Activated naive CD4-positive, alpha-beta T cell treated with anti-CD3 and anti-CD28 coated beads for 36 hours (primary cell): ENCODE measurements around the gene SCN11A. TPM values are rescaled to one million over a fixed set of nuclear protein-coding genes. Genes with fewer than 3 reads are reported as not detected.

Experiments
- CTCF ChIA-PET: fragments of 350-600 bp; sonication (Branson Sonifier 250); formaldehyde crosslinking; loops from one replicate; lab custom pipeline; 2021; ENCODE audit warnings: antibody characterized with exemption; lab: Charles Lee
- DNase-seq: peaks from one replicate; pipeline ENCODE4 v3.0.0-alpha.2; 2020
- H3K27ac Mint-ChIP-seq: one replicate; pipeline ENCODE4 v1.8.0; 2021; ENCODE audit warnings: mild to moderate bottlenecking, mixed read lengths
- H3K27me3 Mint-ChIP-seq: one replicate; pipeline ENCODE4 v1.8.0; 2021; ENCODE audit warnings: low read depth, mixed read lengths
- H3K36me3 Mint-ChIP-seq: one replicate; pipeline ENCODE4 v1.8.0; 2021; ENCODE audit warnings: low read depth, mixed read lengths
- H3K4me1 Mint-ChIP-seq: one replicate; pipeline ENCODE4 v1.8.0; 2021; ENCODE audit warnings: low read depth, mixed read lengths
- H3K4me3 Mint-ChIP-seq: one replicate; pipeline ENCODE4 v1.8.0; 2021; ENCODE audit warnings: mild to moderate bottlenecking, moderate library complexity, mixed read lengths
- H3K9me3 Mint-ChIP-seq: one replicate; pipeline ENCODE4 v1.8.0; 2021; ENCODE audit warnings: mixed read lengths
- intact Hi-C: fragments of 100-400 bp; cut with micrococcal nuclease; formaldehyde crosslinking; loops from one replicate; pipeline ENCODE4 v1.15.1; 2023
- total RNA-seq, 2 experiments: library from RNA; stranded (reverse); gene quantifications; one replicate each; pipeline ENCODE4 v1.2.3, GENCODE V29; 2021

SCN11A gene
- total RNA-seq: under 1 TPM; 0.05 TPM

GRCh38 chr3:39051649-39052561 lies at the start of gene SCN11A, which contains the start of gene WDR48:
TSS of gene SCN11A (minus strand) at chr3:39051944. CDS start at chr3:38950362, 101,582 bp downstream.
TSS of gene WDR48 (plus strand) at chr3:39052016. CDS start at chr3:39052026, 10 bp downstream.
- Mint-ChIP-seq H3K36me3 (no peaks in the 10 kb centered on the region), H3K4me3 (peak within 1 kb of the TSS; percentile 96), H3K27me3 (no peaks in the 10 kb centered on the region), H3K27ac (peak within 1 kb of the TSS; percentile 98), H3K4me1 (peaks cover 50% of the 10 kb centered on the region), H3K9me3 (no peaks in the 10 kb centered on the region)
- intact Hi-C loops: loop anchor here (1.0 to 2.0 kb wide), 6 partner anchors 55 to 915 kb away; partner anchors contain the start of genes ACAA1, GORASP1, OXSR1 and RPSA
- CTCF ChIA-PET: no interaction called here
- peak; percentile 97 for DNase-seq

DNA sequence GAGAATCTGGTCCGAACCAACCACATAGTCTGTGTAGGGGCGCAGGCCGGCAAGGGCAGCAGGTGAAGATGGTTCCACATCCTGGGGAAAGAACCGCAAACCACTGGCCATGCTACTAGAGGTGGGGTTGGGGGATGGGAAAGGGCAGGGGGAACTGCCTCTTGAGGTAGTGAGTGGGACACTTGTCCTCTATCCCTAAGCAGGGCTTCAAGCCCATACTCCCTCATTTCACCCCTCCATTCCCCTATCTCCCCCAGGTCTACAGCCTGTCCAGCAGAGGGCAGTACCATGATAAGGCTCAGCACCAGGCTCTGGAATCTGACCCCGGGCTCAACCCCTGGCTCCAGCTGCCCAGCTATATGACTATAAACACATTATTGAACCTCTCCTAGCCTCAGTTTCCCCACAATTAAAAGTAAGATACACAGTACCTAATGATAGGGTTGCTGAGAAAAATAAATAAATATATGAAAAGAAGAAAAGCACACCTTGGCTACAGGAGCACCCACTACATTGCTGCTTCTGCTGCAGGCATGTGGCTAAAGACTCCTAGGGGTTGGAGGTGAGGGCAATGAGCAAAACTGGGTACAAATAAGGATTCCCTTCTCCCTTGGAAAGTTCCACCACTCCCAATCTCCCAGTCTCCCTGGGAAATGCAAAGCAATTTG lies 49.4 kb upstream of the SCN11A start:
- intact Hi-C loops: loop anchor here (1.0 to 2.0 kb wide), 3 partner anchors 28 to 187 kb away; no protein-coding TSS in a partner anchor
- H3K4me3 Mint-ChIP-seq: no peak overlapping the region
- DNase-seq: peak; percentile 63
- H3K27me3 Mint-ChIP-seq: no peaks in the 10 kb centered on the region
- H3K36me3 Mint-ChIP-seq: peaks cover 2% of the 10 kb centered on the region
- H3K4me1 Mint-ChIP-seq: peaks cover 28% of the 10 kb centered on the region
- CTCF ChIA-PET: interaction anchor here (0.6 to 9.6 kb wide), 3 partner anchors 95 to 189 kb away, joined by 3 to 111 read pairs (median 3); no protein-coding TSS in a partner anchor
- H3K9me3 Mint-ChIP-seq: no peaks in the 10 kb centered on the region
- H3K27ac Mint-ChIP-seq: no peak overlapping the region

DNA sequence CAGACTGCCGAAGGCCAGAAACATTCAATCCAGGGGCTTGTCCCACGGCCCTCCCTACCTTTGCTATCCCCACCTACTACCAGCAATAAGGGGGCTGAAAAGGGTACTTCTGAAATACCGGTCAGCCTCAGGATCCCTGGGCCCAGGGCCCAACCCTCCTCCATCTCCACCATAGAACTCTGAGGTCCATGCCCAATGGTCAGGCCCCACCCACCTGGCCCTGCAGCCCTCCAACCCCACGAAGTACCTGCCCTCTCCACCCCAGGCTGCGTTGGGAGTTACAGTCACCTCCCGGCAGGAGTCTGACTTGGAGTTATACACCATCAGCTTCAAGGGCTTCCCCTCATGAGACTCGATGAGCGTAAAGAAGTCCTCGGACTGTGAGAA lies 48.7 kb upstream of the SCN11A start:
- H3K9me3 Mint-ChIP-seq: no peaks in the 10 kb centered on the region
- peaks cover 2% of the 10 kb centered on the region for H3K36me3 Mint-ChIP-seq
- CTCF ChIA-PET: interaction anchor here (1.0 to 9.6 kb wide), 2 partner anchors 111 to 190 kb away, joined by 3 to 111 read pairs; no protein-coding TSS in a partner anchor
- H3K4me3 Mint-ChIP-seq: no peak overlapping the region
- peaks cover 21% of the 10 kb centered on the region for H3K4me1 Mint-ChIP-seq
- intact Hi-C loops: loop anchor here (2.0 kb wide), 1 partner anchor 28 kb away; no protein-coding TSS in a partner anchor
- no peak for DNase-seq
- H3K27me3 Mint-ChIP-seq: no peaks in the 10 kb centered on the region
- no peak overlapping the region for H3K27ac Mint-ChIP-seq

- no peak for DNase-seq
- Mint-ChIP-seq H3K4me3 (no peak overlapping the region), H3K27ac (no peak overlapping the region), H3K36me3 (peaks cover 4% of the 10 kb centered on the region), H3K27me3 (no peaks in the 10 kb centered on the region), H3K9me3 (no peaks in the 10 kb centered on the region), H3K4me1 (peaks cover 15% of the 10 kb centered on the region)
- CTCF ChIA-PET: no interaction called here
- intact Hi-C loops: loop anchor here (2.0 kb wide), 1 partner anchor 29 kb away; no protein-coding TSS in a partner anchor
These were observed 48.2 kb upstream of the SCN11A start for GRCh38 chr3:39099738-39100499.

DNA sequence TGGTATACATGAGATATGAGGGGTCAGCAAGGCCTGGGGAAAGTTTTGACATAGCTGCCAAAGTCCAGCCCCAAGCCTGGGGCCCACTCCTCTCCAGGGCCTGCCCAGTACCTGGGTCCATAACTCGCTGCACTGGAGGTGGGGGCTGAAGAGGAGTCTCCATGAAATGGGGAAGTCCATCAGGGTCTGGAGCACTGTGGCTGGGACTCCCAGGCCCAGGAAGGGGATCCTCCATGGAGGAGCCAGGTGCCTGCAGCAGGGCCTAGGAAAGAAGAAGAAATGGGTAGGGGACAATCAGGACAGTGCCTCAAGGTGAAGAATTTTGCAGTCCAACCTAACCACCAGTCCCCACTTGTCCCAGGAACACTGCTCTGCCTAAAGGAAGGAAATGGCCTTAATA lies 47.5 kb upstream of the SCN11A start:
- CTCF ChIA-PET: no interaction called here
- no peaks in the 10 kb centered on the region for H3K9me3 Mint-ChIP-seq

DNA sequence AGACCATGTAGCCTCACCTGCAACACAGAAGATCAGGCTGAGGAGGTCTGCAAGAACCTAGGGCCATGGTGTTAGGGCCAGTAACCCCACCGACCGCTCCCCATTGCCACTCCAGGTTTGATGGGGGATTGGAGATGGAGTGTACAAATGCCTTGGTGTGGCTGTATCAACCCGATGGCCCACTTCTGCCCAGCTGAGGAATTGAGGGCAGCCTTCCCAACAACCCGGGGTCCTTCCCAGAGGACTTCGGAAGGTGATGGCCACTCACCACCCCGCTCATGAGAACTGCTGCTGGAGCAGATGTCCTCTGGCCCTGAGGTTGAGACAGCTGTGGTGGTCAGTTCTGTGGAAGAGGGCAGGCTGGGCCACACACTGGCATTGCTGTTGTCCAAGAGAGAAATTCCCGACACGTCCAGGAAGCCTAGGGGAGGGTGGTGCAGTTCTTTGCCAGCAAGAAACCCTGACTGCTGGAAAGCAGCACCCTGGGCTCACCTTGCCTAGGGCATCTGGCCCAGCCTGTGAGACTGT lies 46.8 kb upstream of the SCN11A start:
- DNase-seq: no peak
- Mint-ChIP-seq H3K36me3 (peaks cover 10% of the 10 kb centered on the region), H3K4me1 (peaks cover 11% of the 10 kb centered on the region), H3K9me3 (no peaks in the 10 kb centered on the region), H3K27ac (no peak overlapping the region), H3K27me3 (no peaks in the 10 kb centered on the region), H3K4me3 (no peak overlapping the region)
- intact Hi-C loops: no loop called here
- CTCF ChIA-PET: interaction anchor here (1.7 kb wide), 1 partner anchor 92 kb away, joined by 4 read pairs; no protein-coding TSS in a partner anchor

More for the DNA sequence above, 47.5 kb upstream of the SCN11A start:
- no peak overlapping the region for H3K4me3 Mint-ChIP-seq
- DNase-seq: no peak
- intact Hi-C loops: no loop called here
- peaks cover 14% of the 10 kb centered on the region for H3K4me1 Mint-ChIP-seq
- H3K36me3 Mint-ChIP-seq: peaks cover 6% of the 10 kb centered on the region
- H3K27ac Mint-ChIP-seq: no peak overlapping the region
- no peaks in the 10 kb centered on the region for H3K27me3 Mint-ChIP-seq

- H3K36me3 Mint-ChIP-seq: peaks cover 10% of the 10 kb centered on the region
- no peak overlapping the region for H3K4me3 Mint-ChIP-seq
- H3K4me1 Mint-ChIP-seq: peaks cover 7% of the 10 kb centered on the region
- no peaks in the 10 kb centered on the region for H3K27me3 Mint-ChIP-seq
- CTCF ChIA-PET: interaction anchor here (1.2 to 1.7 kb wide), 2 partner anchors 92 to 191 kb away, joined by 4 to 5 read pairs; no protein-coding TSS in a partner anchor
- H3K9me3 Mint-ChIP-seq: no peaks in the 10 kb centered on the region
- no peak for DNase-seq
- no peak overlapping the region for H3K27ac Mint-ChIP-seq
- intact Hi-C loops: no loop called here
These were observed 46.1 kb upstream of the SCN11A start for GRCh38 chr3:39097716-39098472.

- H3K27me3 Mint-ChIP-seq: no peaks in the 10 kb centered on the region
- H3K27ac Mint-ChIP-seq: no peak overlapping the region
- H3K4me1 Mint-ChIP-seq: peaks cover 3% of the 10 kb centered on the region
- intact Hi-C loops: no loop called here
- CTCF ChIA-PET: interaction anchor here (0.6 to 1.7 kb wide), 3 partner anchors 10 to 192 kb away, joined by 3 to 5 read pairs (median 4); no protein-coding TSS in a partner anchor
- no peak for DNase-seq
- H3K4me3 Mint-ChIP-seq: no peak overlapping the region
- peaks cover 14% of the 10 kb centered on the region for H3K36me3 Mint-ChIP-seq
- H3K9me3 Mint-ChIP-seq: no peaks in the 10 kb centered on the region
These were observed 45.0 kb upstream of the SCN11A start for GRCh38 chr3:39096775-39097174.

DNA sequence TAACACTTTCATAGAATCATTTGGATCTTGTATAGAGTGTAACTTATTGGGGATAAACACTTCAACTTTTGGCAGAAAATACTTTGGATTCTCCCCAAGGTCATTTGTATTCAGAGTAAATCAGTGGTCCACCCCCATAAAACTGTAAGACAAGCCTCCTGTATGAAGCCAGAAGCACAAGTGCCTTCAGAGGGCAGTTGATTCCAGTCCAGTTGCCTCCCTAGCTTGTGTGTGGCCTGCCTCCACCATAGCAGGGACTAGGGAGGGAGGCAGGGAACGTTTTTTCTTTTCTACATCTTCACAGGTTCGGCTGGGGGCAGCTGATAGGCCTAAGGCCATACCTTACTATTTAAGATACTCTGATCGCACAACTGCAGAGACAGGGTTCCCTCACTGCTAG lies 44.0 kb upstream of the SCN11A start:
- CTCF ChIA-PET: interaction anchor here (0.5 to 0.6 kb wide), 2 partner anchors 45 to 309 kb away, joined by 4 to 5 read pairs; no protein-coding TSS in a partner anchor

DNA sequence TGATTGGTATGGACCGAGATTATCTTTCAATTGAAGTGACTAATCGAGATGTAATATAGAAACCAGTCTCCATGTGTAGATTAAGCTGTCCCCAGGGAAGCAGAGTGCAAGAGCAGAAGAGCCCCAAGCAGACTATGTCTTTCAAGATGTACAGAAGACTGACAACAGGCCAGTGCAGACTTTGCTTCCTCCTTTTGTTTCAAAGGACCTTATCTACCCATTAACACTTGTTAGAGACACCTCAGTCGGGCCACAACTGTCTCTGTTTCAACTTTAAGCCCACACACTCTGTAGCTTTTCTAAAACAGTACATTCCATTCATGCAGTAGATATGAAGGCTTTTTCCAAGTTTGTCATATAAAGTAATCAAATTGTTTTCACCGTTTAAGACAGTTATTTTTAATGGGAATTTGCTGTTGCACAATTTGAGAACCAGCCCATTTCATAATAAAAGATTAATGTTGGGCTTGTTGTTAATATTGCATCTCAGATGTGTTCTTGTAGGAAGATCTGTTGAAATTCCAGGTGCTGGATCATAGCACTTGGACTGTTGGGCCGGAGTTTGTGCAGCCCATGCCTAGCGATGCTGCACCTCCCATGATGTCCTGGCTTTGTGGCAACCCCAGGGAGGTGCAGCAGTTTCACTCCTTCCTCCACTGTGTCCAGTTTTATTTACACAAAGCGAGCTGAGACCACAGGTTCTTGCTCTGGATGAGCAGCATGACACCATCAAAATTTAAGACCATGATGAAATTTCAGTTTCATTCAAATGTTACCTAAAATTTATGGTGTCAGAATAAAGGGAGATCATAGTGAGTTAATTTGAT lies 43.3 kb upstream of the SCN11A start:
- no peaks in the 10 kb centered on the region for H3K4me1 Mint-ChIP-seq
- H3K27ac Mint-ChIP-seq: no peak overlapping the region
- H3K4me3 Mint-ChIP-seq: no peak overlapping the region
- CTCF ChIA-PET: interaction anchor here (0.5 to 0.6 kb wide), 2 partner anchors 44 to 310 kb away, joined by 4 to 5 read pairs; no protein-coding TSS in a partner anchor
- peaks cover 12% of the 10 kb centered on the region for H3K36me3 Mint-ChIP-seq
- no peaks in the 10 kb centered on the region for H3K9me3 Mint-ChIP-seq
- DNase-seq: no peak
- intact Hi-C loops: no loop called here
- no peaks in the 10 kb centered on the region for H3K27me3 Mint-ChIP-seq

More for the DNA sequence above, 44.0 kb upstream of the SCN11A start:
- Mint-ChIP-seq H3K4me1 (no peaks in the 10 kb centered on the region), H3K27ac (no peak overlapping the region), H3K4me3 (no peak overlapping the region), H3K27me3 (no peaks in the 10 kb centered on the region), H3K36me3 (peaks cover 14% of the 10 kb centered on the region), H3K9me3 (no peaks in the 10 kb centered on the region)
- intact Hi-C loops: no loop called here
- DNase-seq: no peak
